NB4 (cell line): ENCODE results near the gene C14orf132.

ENCODE experiments used
- POLR2A ChIP-seq: IDR thresholded peaks from 2 replicates; pipeline ENCODE4 v1.6.1; 2011; ENCODE audit warnings: mild to moderate bottlenecking; ENCODE audit not compliant: insufficient read length; ENCODE audit errors: extremely low read depth
- TF ChIP-seq, protein P1 (sequence below): IDR thresholded peaks from one replicate; pipeline ENCODE4 v1.5.1; 2012; ENCODE audit warnings: low read depth, low read length
- TF ChIP-seq, protein P2 (sequence below): IDR thresholded peaks from 2 replicates; pipeline ENCODE4 v1.6.1; 2011; ENCODE audit warnings: low read depth, low read length

- no peak for TF ChIP-seq POLR2A
- TF ChIP-seq, protein P1, sequence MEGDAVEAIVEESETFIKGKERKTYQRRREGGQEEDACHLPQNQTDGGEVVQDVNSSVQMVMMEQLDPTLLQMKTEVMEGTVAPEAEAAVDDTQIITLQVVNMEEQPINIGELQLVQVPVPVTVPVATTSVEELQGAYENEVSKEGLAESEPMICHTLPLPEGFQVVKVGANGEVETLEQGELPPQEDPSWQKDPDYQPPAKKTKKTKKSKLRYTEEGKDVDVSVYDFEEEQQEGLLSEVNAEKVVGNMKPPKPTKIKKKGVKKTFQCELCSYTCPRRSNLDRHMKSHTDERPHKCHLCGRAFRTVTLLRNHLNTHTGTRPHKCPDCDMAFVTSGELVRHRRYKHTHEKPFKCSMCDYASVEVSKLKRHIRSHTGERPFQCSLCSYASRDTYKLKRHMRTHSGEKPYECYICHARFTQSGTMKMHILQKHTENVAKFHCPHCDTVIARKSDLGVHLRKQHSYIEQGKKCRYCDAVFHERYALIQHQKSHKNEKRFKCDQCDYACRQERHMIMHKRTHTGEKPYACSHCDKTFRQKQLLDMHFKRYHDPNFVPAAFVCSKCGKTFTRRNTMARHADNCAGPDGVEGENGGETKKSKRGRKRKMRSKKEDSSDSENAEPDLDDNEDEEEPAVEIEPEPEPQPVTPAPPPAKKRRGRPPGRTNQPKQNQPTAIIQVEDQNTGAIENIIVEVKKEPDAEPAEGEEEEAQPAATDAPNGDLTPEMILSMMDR = no peak
- TF ChIP-seq, protein P2, sequence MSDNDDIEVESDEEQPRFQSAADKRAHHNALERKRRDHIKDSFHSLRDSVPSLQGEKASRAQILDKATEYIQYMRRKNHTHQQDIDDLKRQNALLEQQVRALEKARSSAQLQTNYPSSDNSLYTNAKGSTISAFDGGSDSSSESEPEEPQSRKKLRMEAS = no peak
Observed at GRCh38 chr14:96118391-96118790, 79.2 kb downstream of the C14orf132 start.
